Neural progenitor cell (in vitro differentiated cells): ENCODE results near the gene TRIL.

ENCODE experiments used
- CTCF ChIP-seq: fragments of 200-600 bp; sonication (generic); IDR thresholded peaks from 2 replicates; pipeline ENCODE4 v1.5.1; 2017; ENCODE audit warnings: antibody characterized with exemption, mild to moderate bottlenecking
- EZH2 ChIP-seq: fragments of 200-600 bp; sonication (generic); IDR thresholded peaks from 2 replicates; pipeline ENCODE4 v1.6.1; 2017; ENCODE audit warnings: antibody characterized with exemption, mild to moderate bottlenecking, moderate library complexity

GRCh38 chr7:28973591-28973990 is 15.5 kb upstream of the TRIL start:
- TF ChIP-seq EZH2 (no peak), CTCF (no peak)
